A549 (cell line): ENCODE data around the gene DOCK11. TPM values are rescaled to one million over a fixed set of nuclear protein-coding genes. Genes with fewer than 3 reads are reported as not detected.

Experiments used
- ATAC-seq, 2 experiments: fragments of 200-7000 bp in 1 of 2; fragments of >200 bp in 1 of 2; cut with Nextera tagmentation in 1 of 2; cut with Tn5 transposase in 1 of 2; 3 replicates each; pipeline versions ENCODE4 v1.8.0 to v1.9.1; 2018 to 2020; ENCODE audit warnings: mild to moderate bottlenecking in 1 of 2, moderate library complexity in 1 of 2
- CTCF ChIA-PET: fragments of 300-600 bp; sonication (Branson Sonifier 250); formaldehyde crosslinking; extraction: SDS; loops from one replicate; lab custom pipeline; 2021; ENCODE audit warnings: antibody characterized with exemption, inconsistent platforms; lab: Yijun Ruan, JAX
- POLR2A ChIA-PET: fragments of 350-600 bp; formaldehyde crosslinking; extraction: SDS; loops from one replicate; lab custom pipeline; 2021; ENCODE audit warnings: antibody characterized with exemption, inconsistent platforms; lab: Yijun Ruan, JAX
- DNase-seq, 2 experiments: peaks; one replicate each; pipeline versions ENCODE4 v3.0.0 to v3.0.0-alpha.2; 2011 to 2016; ENCODE audit warnings: low read depth in 1 of 2, low spot score in 1 of 2
- FAIRE-seq: peaks from 2 replicates; lab custom pipeline; 2011; peaks lifted over from hg19 to GRCh38; lab: Jason Lieb, UNC
- H3K27ac ChIP-seq, 2 experiments: fragments of >200 bp; sonication (Bioruptor Twin); formaldehyde crosslinking; 3 replicates each; pipeline ENCODE4 v1.5.1; 2016 to 2017
- H3K4me1 ChIP-seq: fragments of >200 bp; sonication (Bioruptor Twin); formaldehyde crosslinking; 3 replicates; pipeline ENCODE4 v1.6.1; 2016
- H3K4me2 ChIP-seq: fragments of >200 bp; sonication (Bioruptor Twin); formaldehyde crosslinking; 3 replicates; pipeline ENCODE4 v1.6.1; 2016
- H3K4me3 ChIP-seq: fragments of >200 bp; sonication (Bioruptor Twin); formaldehyde crosslinking; 3 replicates; pipeline ENCODE4 v1.5.1; 2016
- H3K9me3 ChIP-seq: fragments of >200 bp; sonication (Bioruptor Twin); formaldehyde crosslinking; 3 replicates; pipeline ENCODE4 v1.6.1; 2016
- CBX2 ChIP-seq: fragments of 200-600 bp; sonication (generic); IDR thresholded peaks from 2 replicates; pipeline ENCODE4 v1.6.1; 2016; ENCODE audit warnings: low read depth, mild to moderate bottlenecking, borderline replicate concordance
- CBX8 ChIP-seq: fragments of 200-600 bp; sonication (generic); IDR thresholded peaks from 2 replicates; pipeline ENCODE4 v1.6.1; 2016
- CHD2 ChIP-seq: fragments of 150-350 bp; IDR thresholded peaks from 2 replicates; pipeline ENCODE4 v1.6.1; 2014; ENCODE audit warnings: low read length; ENCODE audit not compliant: partially characterized antibody
- CTCF ChIP-seq: fragments of >200 bp; sonication (Bioruptor Twin); formaldehyde crosslinking; IDR thresholded peaks from 3 replicates; pipeline ENCODE4 v1.5.1; 2016
- EHMT2 ChIP-seq: fragments of 200-600 bp; sonication (generic); IDR thresholded peaks from 2 replicates; pipeline ENCODE4 v1.6.1; 2016; ENCODE audit warnings: antibody characterized with exemption, low read depth, mild to moderate bottlenecking, moderate library complexity
- ESRRA ChIP-seq: fragments of 150-350 bp; IDR thresholded peaks from 2 replicates; pipeline ENCODE4 v1.6.1; 2014; ENCODE audit warnings: mild to moderate bottlenecking, low read length, borderline replicate concordance
- FOSL2 ChIP-seq, 2 experiments: fragments of 450-650 bp in 1 of 2; fragments of >200 bp in 1 of 2; sonication (Bioruptor Twin) in 1 of 2; formaldehyde crosslinking; IDR thresholded peaks; 2 replicates each; pipeline versions ENCODE4 v1.5.0 to v1.6.1; 2016 to 2020; ENCODE audit warnings: mild to moderate bottlenecking in 1 of 2, moderate library complexity in 1 of 2
- GATA3 ChIP-seq: IDR thresholded peaks from 2 replicates; pipeline ENCODE4 v1.6.1; 2012; ENCODE audit warnings: borderline replicate concordance
- HDAC2 ChIP-seq: fragments of 200-600 bp; sonication (generic); IDR thresholded peaks from 2 replicates; pipeline ENCODE4 v1.6.1; 2016
- HMGXB4 ChIP-seq: fragments of 250-450 bp; sonication (Bioruptor Pico); IDR thresholded peaks from 2 replicates; pipeline ENCODE4 v1.5.0; 2021; ENCODE audit warnings: mild to moderate bottlenecking, moderate library complexity, borderline replicate concordance
- JUNB ChIP-seq: fragments of >200 bp; sonication (Bioruptor Twin); formaldehyde crosslinking; IDR thresholded peaks from 2 replicates; pipeline ENCODE4 v1.6.1; 2016
- MAFK ChIP-seq: fragments of 450-650 bp; IDR thresholded peaks from 2 replicates; pipeline ENCODE4 v1.6.1; 2014; ENCODE audit not compliant: partially characterized antibody
- MAX ChIP-seq: IDR thresholded peaks from 2 replicates; pipeline ENCODE4 v1.6.1; 2012
- MAZ ChIP-seq: fragments of 150-350 bp; IDR thresholded peaks from 2 replicates; pipeline ENCODE4 v1.6.1; 2014; ENCODE audit warnings: antibody characterized with exemption, low read depth, low read length, borderline replicate concordance
- NFE2L2 ChIP-seq: fragments of 150-350 bp; conservative IDR thresholded peaks from 2 replicates; pipeline ENCODE4 v1.6.1; 2014; ENCODE audit warnings: low read length
- NPAS2 ChIP-seq: fragments of 250-450 bp; sonication (Bioruptor Pico); IDR thresholded peaks from 2 replicates; pipeline ENCODE4 v1.8.0; 2022; ENCODE audit warnings: mild to moderate bottlenecking, moderate library complexity, borderline replicate concordance
- RAD21 ChIP-seq, 2 experiments: fragments of >200 bp in 1 of 2; sonication (Bioruptor Twin) in 1 of 2; formaldehyde crosslinking in 1 of 2; IDR thresholded peaks in 1 of 2; conservative IDR thresholded peaks in 1 of 2; 2 replicates in 1 of 2; 3 replicates in 1 of 2; pipeline ENCODE4 v1.6.1; 2012 to 2018; ENCODE audit warnings: inconsistent platforms in 1 of 2
- RCOR1 ChIP-seq: fragments of 150-350 bp; IDR thresholded peaks from 2 replicates; pipeline ENCODE4 v1.6.1; 2014; ENCODE audit warnings: antibody characterized with exemption, low read length, low read depth
- RFX5 ChIP-seq: fragments of 450-650 bp; IDR thresholded peaks from 2 replicates; pipeline ENCODE4 v1.7.1; 2014; ENCODE audit warnings: antibody characterized with exemption, mild to moderate bottlenecking, moderate library complexity
- SMC3 ChIP-seq: fragments of >200 bp; sonication (Bioruptor Twin); formaldehyde crosslinking; IDR thresholded peaks from 3 replicates; pipeline ENCODE4 v1.6.1; 2018; ENCODE audit warnings: inconsistent platforms
- TP53 ChIP-seq: fragments of 250-450 bp; sonication (Bioruptor Pico); IDR thresholded peaks from 2 replicates; pipeline ENCODE4 v1.5.0; 2021; ENCODE audit warnings: mild to moderate bottlenecking, moderate library complexity
- WGBS: methylation state at CpG from one replicate; pipeline ENCODE4 v1.1.6; 2017; ENCODE audit errors: missing lambda C conversion rate; 5-methylcytosine and 5-hydroxymethylcytosine counted together
- polyA plus RNA-seq, 4 experiments: library from polyadenylated mRNA; depleted of rRNA in 3 of 4; stranded (reverse); fragments of >200 nt; fragmentation: RNase III in 1 of 4; extraction: RNeasy Plus Mini Kit Qiagen cat#74134 plus additional on column Dnase treatment in 1 of 4; gene quantifications; 2 replicates in 3 of 4; 3 replicates in 1 of 4; pipeline ENCODE4 v1.2.3, GENCODE V29; 2011 to 2017

DOCK11 gene
- polyA plus RNA-seq, 2 of the 4 experiments (the other 2 are of a cell fraction), result 5.8 to 9.5 TPM

- CTCF ChIA-PET, result no interaction called here
- TF ChIP-seq HDAC2 (no peak), CHD2 (no peak), NFE2L2 (no peak), MAX (no peak)
- TF ChIP-seq, all 56 proteins: peak for 0
- 90% methylated on average over 15 of the region's 15 CpGs for WGBS
- Histone ChIP-seq H3K4me2 (no peak overlapping the region), H3K4me3 (no peak overlapping the region), H3K27ac (no peak overlapping the region), H3K9me3 (no peaks in the 10 kb centered on the region), H3K4me1 (peaks cover 10% of the 10 kb centered on the region; the same call in 2 of the 3 replicates)
- no peak for DNase-seq
- no peak for ATAC-seq
- POLR2A ChIA-PET, result no interaction called here
- FAIRE-seq, result no peak
Measured at GRCh38 chrX:118499295-118499694, 3.7 kb downstream of the DOCK11 start.

- Histone ChIP-seq H3K4me3 (no peak overlapping the region), H3K4me2 (no peak overlapping the region), H3K9me3 (no peaks in the 10 kb centered on the region), H3K27ac (no peak overlapping the region), H3K4me1 (peaks cover 5% of the 10 kb centered on the region; the same call in 2 of the 3 replicates)
- WGBS, result 70% methylated on average over 6 of the region's 6 CpGs
- FAIRE-seq (peak; percentile 99), DNase-seq (no peak), ATAC-seq (no peak)
- no peak for TF ChIP-seq RCOR1
- no peak for TF ChIP-seq RFX5
- TF ChIP-seq EHMT2, result no peak
- TF ChIP-seq JUNB, result no peak
- CTCF ChIA-PET, result no interaction called here
- POLR2A ChIA-PET, result no interaction called here
Measured at GRCh38 chrX:118502161-118502789, 6.7 kb downstream of the DOCK11 start.

- CTCF ChIA-PET, result interaction anchor here (0.7 kb wide), 1 partner anchor 182 kb away, joined by 3 read pairs; no protein-coding TSS in a partner anchor
- 66% methylated on average over 7 of the region's 7 CpGs for WGBS
- H3K4me1 ChIP-seq, result no peaks in the 10 kb centered on the region
- no peaks in the 10 kb centered on the region for H3K9me3 ChIP-seq
- ATAC-seq (no peak), DNase-seq (no peak), FAIRE-seq (no peak)
- no peak overlapping the region for H3K4me2 ChIP-seq
- TF ChIP-seq CBX8, result no peak
- TF ChIP-seq MAZ, result no peak
- TF ChIP-seq HMGXB4, result no peak
- TF ChIP-seq RAD21 (conservative IDR thresholded peaks at IDR 0.05 in 1 of 2, IDR thresholded peaks at IDR 0.05 in 1 of 2), result no peak
- no peak for TF ChIP-seq FOSL2 (IDR thresholded peaks at IDR 0.05)
- TF ChIP-seq FOSL2 (CRISPR knock-in tag; IDR thresholded peaks at IDR 0.05), result no peak
- TF ChIP-seq GATA3, result no peak
- no peak for TF ChIP-seq TP53 (CRISPR knock-in tag)
- no peak for TF ChIP-seq ESRRA
- TF ChIP-seq MAFK, result no peak
- no peak for TF ChIP-seq CBX2
- no peak for TF ChIP-seq NPAS2 (CRISPR knock-in tag)
- no peak for TF ChIP-seq CTCF
- TF ChIP-seq SMC3, result no peak
- H3K4me3 ChIP-seq, result no peak overlapping the region
- no peak overlapping the region for H3K27ac ChIP-seq
- POLR2A ChIA-PET, result no interaction called here
Measured at GRCh38 chrX:118503260-118504041, 7.8 kb downstream of the DOCK11 start.
